Endodermal cell (in vitro differentiated cells): ENCODE measurements around the gene PGRMC2. TPM values are rescaled to one million over a fixed set of nuclear protein-coding genes. Genes with fewer than 3 reads are reported as not detected.

Experiments
- DNase-seq: peaks from one replicate; pipeline ENCODE4 v3.0.0-alpha.2; 2017
- H3K27ac ChIP-seq: 2 replicates; pipeline ENCODE4 v1.5.1; 2013; ENCODE audit warnings: mild to moderate bottlenecking, low read depth, low read length, moderate library complexity
- H3K27me3 ChIP-seq: 2 replicates; pipeline ENCODE4 v1.6.1; 2013; ENCODE audit warnings: mild to moderate bottlenecking, low read length, moderate library complexity; ENCODE audit not compliant: insufficient read depth, control insufficient read depth, poor library complexity, severe bottlenecking
- H3K36me3 ChIP-seq: 2 replicates; pipeline ENCODE4 v1.7.0; 2013; ENCODE audit warnings: mild to moderate bottlenecking, low read length, moderate library complexity; ENCODE audit not compliant: control insufficient read depth, insufficient read depth
- H3K4me1 ChIP-seq: one replicate; pipeline ENCODE4 v1.7.0; 2013; ENCODE audit warnings: low read length; ENCODE audit not compliant: control insufficient read depth, insufficient read depth
- H3K4me3 ChIP-seq: 2 replicates; pipeline ENCODE4 v1.5.1; 2013; ENCODE audit warnings: mild to moderate bottlenecking, low read length, moderate library complexity
- H3K9ac ChIP-seq: 2 replicates; pipeline ENCODE4 v1.6.1; 2013; ENCODE audit warnings: mild to moderate bottlenecking, low read length, moderate library complexity; ENCODE audit not compliant: poor library complexity, severe bottlenecking; ENCODE audit errors: extremely low read depth
- H3K9me3 ChIP-seq: 2 replicates; pipeline ENCODE4 v1.6.1; 2013; ENCODE audit warnings: mild to moderate bottlenecking, low read length, moderate library complexity; ENCODE audit not compliant: control insufficient read depth
- H3K27ac Mint-ChIP-seq: 2 replicates; pipeline ENCODE4 v1.8.0; 2020; ENCODE audit warnings: mixed read lengths
- H3K27me3 Mint-ChIP-seq: 2 replicates; pipeline ENCODE4 v1.8.0; 2021; ENCODE audit warnings: mild to moderate bottlenecking, mixed read lengths; ENCODE audit not compliant: insufficient read depth
- H3K36me3 Mint-ChIP-seq: 2 replicates; pipeline ENCODE4 v1.8.0; 2020; ENCODE audit warnings: low read depth, mixed read lengths
- H3K4me1 Mint-ChIP-seq: 2 replicates; pipeline ENCODE4 v1.8.0; 2020; ENCODE audit warnings: mixed read lengths
- H3K4me3 Mint-ChIP-seq: 2 replicates; pipeline ENCODE4 v1.8.0; 2020; ENCODE audit warnings: mild to moderate bottlenecking, moderate library complexity, mixed read lengths
- H3K9me3 Mint-ChIP-seq: 2 replicates; pipeline ENCODE4 v1.8.0; 2020; ENCODE audit warnings: mild to moderate bottlenecking, mixed read lengths
- WGBS, 2 experiments: methylation state at CpG; one replicate each; pipeline versions ENCODE4 v1.1.5 to v1.1.7; 2013; ENCODE audit warnings: missing lambda C conversion rate in 2 of 2, mixed read lengths in 1 of 2; ENCODE audit not compliant: insufficient coverage in 1 of 2, insufficient read length in 1 of 2; 5-methylcytosine and 5-hydroxymethylcytosine counted together
- total RNA-seq, 2 donors: library from RNA; stranded (reverse); fragmentation: NEBNext Ultra II Directional in 1 of 2; extraction: Animal tissue kit (Norgen Biotek cat#: 25700) in 1 of 2; gene quantifications; 2 replicates in 1 of 2; 3 replicates in 1 of 2; pipeline ENCODE4 v1.2.1, GENCODE V29; 2021
- TF ChIP-seq, protein P1 (sequence below): fragments of 200-600 bp; sonication (generic); conservative IDR thresholded peaks from 2 replicates; pipeline ENCODE4 v1.5.0; 2021; ENCODE audit warnings: antibody characterized with exemption, mild to moderate bottlenecking

PGRMC2 gene
- total RNA-seq, 2 donors from 2014 or later, result 57.0 to 68.5 TPM

DNA sequence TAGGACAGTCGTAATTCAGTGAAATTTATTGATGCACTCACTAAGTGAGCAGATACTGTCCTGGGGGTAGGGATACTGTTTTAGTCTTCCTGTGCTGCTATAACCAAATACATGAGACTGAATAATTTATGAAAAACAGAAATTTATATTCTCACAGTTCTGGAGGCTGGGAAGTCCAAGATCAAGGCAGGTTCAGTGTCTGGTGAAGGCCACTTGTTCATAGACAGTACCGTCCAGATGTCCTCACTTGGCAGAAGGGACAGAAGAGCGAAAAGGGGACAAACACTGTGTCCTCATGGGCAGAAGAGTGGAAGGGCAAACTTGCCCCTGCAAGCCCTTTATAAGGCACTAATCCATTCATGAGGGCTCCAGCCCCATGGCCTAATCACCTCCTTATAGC, 45.6 kb downstream of the PGRMC2 start:
- no peak overlapping the region for H3K4me3 Mint-ChIP-seq
- H3K4me1 Mint-ChIP-seq, result no peaks in the 10 kb centered on the region

DNA sequence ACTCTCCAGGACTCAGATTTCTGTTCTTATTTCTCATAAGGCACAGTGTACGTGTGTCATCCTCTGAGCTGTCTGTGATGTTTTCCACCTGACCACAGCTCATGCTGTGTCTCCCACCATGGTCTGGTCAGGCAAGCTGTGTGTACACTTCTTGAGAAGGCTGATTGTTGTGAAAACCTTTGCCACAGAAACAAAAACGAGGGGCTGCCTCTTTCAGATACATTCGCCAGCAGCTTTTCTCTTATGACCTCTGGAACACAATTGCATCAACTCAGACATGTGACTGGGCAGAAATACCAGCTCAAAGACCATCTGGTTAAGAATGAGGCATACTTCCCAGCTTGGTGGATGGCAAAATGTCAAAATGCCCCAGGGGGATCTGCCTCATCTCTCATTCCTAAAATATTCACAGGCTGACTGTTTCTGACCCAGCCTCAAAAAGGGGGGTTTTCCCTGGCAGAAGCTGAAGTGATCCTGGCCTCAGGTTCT, 46.1 kb downstream of the PGRMC2 start:
- Histone ChIP-seq H3K27ac (no peak overlapping the region), H3K4me3 (no peak overlapping the region), H3K4me1 (no peaks in the 10 kb centered on the region), H3K36me3 (no peaks in the 10 kb centered on the region), H3K27me3 (no peaks in the 10 kb centered on the region), H3K9me3 (peaks cover 16% of the 10 kb centered on the region), H3K9ac (no peak overlapping the region)
- Mint-ChIP-seq H3K4me1 (no peaks in the 10 kb centered on the region), H3K9me3 (peaks cover 35% of the 10 kb centered on the region), H3K27ac (no peak overlapping the region), H3K27me3 (no peaks in the 10 kb centered on the region), H3K4me3 (no peak overlapping the region), H3K36me3 (no peaks in the 10 kb centered on the region)
- DNase-seq, result no peak
- TF ChIP-seq, protein P1, sequence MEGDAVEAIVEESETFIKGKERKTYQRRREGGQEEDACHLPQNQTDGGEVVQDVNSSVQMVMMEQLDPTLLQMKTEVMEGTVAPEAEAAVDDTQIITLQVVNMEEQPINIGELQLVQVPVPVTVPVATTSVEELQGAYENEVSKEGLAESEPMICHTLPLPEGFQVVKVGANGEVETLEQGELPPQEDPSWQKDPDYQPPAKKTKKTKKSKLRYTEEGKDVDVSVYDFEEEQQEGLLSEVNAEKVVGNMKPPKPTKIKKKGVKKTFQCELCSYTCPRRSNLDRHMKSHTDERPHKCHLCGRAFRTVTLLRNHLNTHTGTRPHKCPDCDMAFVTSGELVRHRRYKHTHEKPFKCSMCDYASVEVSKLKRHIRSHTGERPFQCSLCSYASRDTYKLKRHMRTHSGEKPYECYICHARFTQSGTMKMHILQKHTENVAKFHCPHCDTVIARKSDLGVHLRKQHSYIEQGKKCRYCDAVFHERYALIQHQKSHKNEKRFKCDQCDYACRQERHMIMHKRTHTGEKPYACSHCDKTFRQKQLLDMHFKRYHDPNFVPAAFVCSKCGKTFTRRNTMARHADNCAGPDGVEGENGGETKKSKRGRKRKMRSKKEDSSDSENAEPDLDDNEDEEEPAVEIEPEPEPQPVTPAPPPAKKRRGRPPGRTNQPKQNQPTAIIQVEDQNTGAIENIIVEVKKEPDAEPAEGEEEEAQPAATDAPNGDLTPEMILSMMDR, result no peak
- WGBS, 2 experiments, result 78 to 86% methylated on average over 2 to 3 of the region's 3 CpGs

More for the DNA sequence above, 45.6 kb downstream of the PGRMC2 start:
- Histone ChIP-seq H3K36me3 (no peaks in the 10 kb centered on the region), H3K27me3 (no peaks in the 10 kb centered on the region), H3K4me3 (no peak overlapping the region), H3K4me1 (no peaks in the 10 kb centered on the region), H3K27ac (no peak overlapping the region), H3K9ac (no peak overlapping the region), H3K9me3 (peaks cover 21% of the 10 kb centered on the region)
- no peak for DNase-seq
- H3K9me3 Mint-ChIP-seq, result peaks cover 40% of the 10 kb centered on the region
- H3K27me3 Mint-ChIP-seq, result no peaks in the 10 kb centered on the region
- no peaks in the 10 kb centered on the region for H3K36me3 Mint-ChIP-seq
- TF ChIP-seq, protein P1, result no peak
- WGBS, 2 experiments, result 96 to 100% methylated on average over 2 to 3 of the region's 3 CpGs
- H3K27ac Mint-ChIP-seq, result no peak overlapping the region

DNA sequence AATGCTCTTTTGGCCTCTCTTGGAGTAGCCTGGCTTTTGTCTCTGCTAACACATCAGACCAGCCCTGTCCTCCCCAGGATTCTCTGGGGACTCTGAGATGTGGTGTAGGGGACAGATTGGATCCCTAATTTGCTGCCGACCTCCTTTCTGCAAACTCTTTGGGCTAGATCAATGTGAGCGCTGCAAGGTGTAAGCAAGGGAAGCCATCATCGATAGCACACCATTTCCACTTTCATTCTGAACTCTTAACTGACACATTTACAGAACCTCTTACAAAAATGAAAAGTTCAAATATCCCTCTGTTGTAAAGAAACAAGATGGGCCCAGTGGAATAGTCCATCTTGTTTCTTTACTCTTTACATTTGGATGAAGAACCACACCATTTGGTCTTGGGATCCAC, 46.6 kb downstream of the PGRMC2 start:
- WGBS, 2 experiments, result 94% methylated on average over 2 to 3 of the region's 3 CpGs
- H3K27me3 Mint-ChIP-seq, result no peaks in the 10 kb centered on the region
- H3K9ac ChIP-seq, result no peak overlapping the region
- peaks cover 31% of the 10 kb centered on the region for H3K9me3 Mint-ChIP-seq
- no peak overlapping the region for H3K27ac ChIP-seq
- H3K4me3 Mint-ChIP-seq, result no peak overlapping the region
- H3K36me3 Mint-ChIP-seq, result no peaks in the 10 kb centered on the region
- DNase-seq, result no peak
- TF ChIP-seq, protein P1, result no peak
- H3K9me3 ChIP-seq, result peaks cover 12% of the 10 kb centered on the region
- H3K27me3 ChIP-seq, result no peaks in the 10 kb centered on the region
- H3K4me3 ChIP-seq, result no peak overlapping the region
- no peaks in the 10 kb centered on the region for H3K4me1 Mint-ChIP-seq
- no peaks in the 10 kb centered on the region for H3K36me3 ChIP-seq
- H3K27ac Mint-ChIP-seq, result no peak overlapping the region
- no peaks in the 10 kb centered on the region for H3K4me1 ChIP-seq
